Stimulated activated CD4-positive, alpha-beta T cell treated with anti-CD3 and anti-CD28 coated beads, Interleukin-12 subunit alpha, Interleukin-12 subunit beta, amount 100 ng/mL, for 24 hours (primary cell): Measurements from ENCODE around the gene P2RX4.
A peak's percentile ranks its signal among the peaks of the same experiment; 100 is the strongest.
"Not testable (repeated sequence)": the region's sequence is repeated elsewhere in the genome, so short reads cannot be mapped to it uniquely, and the experiment has no call there.

Experiments
- DNase-seq, 2 experiments: peaks; one replicate each; pipeline ENCODE4 v3.0.0-alpha.2; 2020; ENCODE audit warnings: low read depth in 2 of 2

P2RX4 gene

GRCh38 chr12:121209624-121210572 lies at the start of gene P2RX4:
TSS of gene P2RX4 (plus strand) at chr12:121210129. CDS start at chr12:121210165, 36 bp downstream.
- DNase-seq, result peak; percentile 69 to 86

- no peak for DNase-seq
Measured at GRCh38 chr12:121162384-121162783, 47.5 kb upstream of the P2RX4 start.

GRCh38 chr12:121162985-121163384 lies 46.9 kb upstream of the P2RX4 start:
- DNase-seq, result no peak

GRCh38 chr12:121164839-121165238 lies 45.1 kb upstream of the P2RX4 start:
- not testable (repeated sequence) for DNase-seq

- DNase-seq, result no peak
Measured at GRCh38 chr12:121165316-121165715, 44.6 kb upstream of the P2RX4 start.

- DNase-seq, result no peak
Measured at GRCh38 chr12:121166356-121166755, 43.6 kb upstream of the P2RX4 start.

- no peak for DNase-seq
Measured at GRCh38 chr12:121167232-121167820, 42.6 kb upstream of the P2RX4 start.

GRCh38 chr12:121167951-121168350 lies 42.0 kb upstream of the P2RX4 start:
- DNase-seq, result no peak

GRCh38 chr12:121170151-121170550 lies 39.8 kb upstream of the P2RX4 start:
- DNase-seq, result no peak

GRCh38 chr12:121170611-121171260 lies 39.2 kb upstream of the P2RX4 start:
- DNase-seq, result no peak

- DNase-seq, result no peak
Measured at GRCh38 chr12:121172145-121172544, 37.8 kb upstream of the P2RX4 start.

- DNase-seq, result no peak
Measured at GRCh38 chr12:121175383-121176119, 34.4 kb upstream of the P2RX4 start.

GRCh38 chr12:121176826-121177529 lies 33.0 kb upstream of the P2RX4 start:
- no peak for DNase-seq

- no peak for DNase-seq
Measured at GRCh38 chr12:121181181-121181580, 28.7 kb upstream of the P2RX4 start.

GRCh38 chr12:121182222-121182893 lies 27.6 kb upstream of the P2RX4 start:
- no peak for DNase-seq

GRCh38 chr12:121184425-121184824 lies 25.5 kb upstream of the P2RX4 start:
- DNase-seq, result no peak

- DNase-seq, result no peak
Measured at GRCh38 chr12:121184984-121185889, 24.7 kb upstream of the P2RX4 start.

GRCh38 chr12:121186826-121187225 lies 23.1 kb upstream of the P2RX4 start:
- DNase-seq, result no peak

GRCh38 chr12:121187501-121187900 lies 22.4 kb upstream of the P2RX4 start:
- DNase-seq, result no peak

- no peak for DNase-seq
Measured at GRCh38 chr12:121188227-121188626, 21.7 kb upstream of the P2RX4 start.
